HG02970 (cell line): Measurements from ENCODE around the gene RGS7.
"Not testable (repeated sequence)": the region's sequence is repeated elsewhere in the genome, so short reads cannot be mapped to it uniquely, and the experiment has no call there.

Experiments used
- ATAC-seq: cut with Tn5 transposase; IDR thresholded peaks from one replicate; pipeline ENCODE4 v1.9.1; 2021; ENCODE audit warnings: mild to moderate bottlenecking, moderate library complexity, moderate number of reproducible peaks; ENCODE audit not compliant: unreplicated experiment, low FRiP score

RGS7 gene

GRCh38 chr1:240947438-240948224, 409.4 kb downstream of the RGS7 start:
- no peak for ATAC-seq

- no peak for ATAC-seq
Observed at GRCh38 chr1:240946926-240947325, 410.1 kb downstream of the RGS7 start.

DNA sequence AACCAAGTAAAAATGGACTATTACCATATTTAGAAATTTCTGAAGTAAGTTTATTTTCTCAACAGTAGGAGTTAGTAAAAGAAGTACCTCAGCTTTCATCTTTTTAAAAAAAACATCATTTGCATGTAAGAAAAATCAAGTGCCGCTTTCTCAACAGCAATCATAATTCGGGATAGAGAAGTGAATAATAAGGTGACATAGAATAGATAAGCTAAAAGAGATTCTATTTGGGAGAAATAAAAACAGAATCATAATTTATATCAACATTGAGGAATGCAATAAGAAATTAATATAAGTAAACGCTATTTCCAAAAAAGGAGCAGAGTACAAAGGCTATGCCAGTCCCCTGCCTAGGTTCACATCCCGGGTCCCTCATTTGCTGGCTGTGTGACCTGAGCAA, 414.1 kb downstream of the RGS7 start:
- no peak for ATAC-seq

DNA sequence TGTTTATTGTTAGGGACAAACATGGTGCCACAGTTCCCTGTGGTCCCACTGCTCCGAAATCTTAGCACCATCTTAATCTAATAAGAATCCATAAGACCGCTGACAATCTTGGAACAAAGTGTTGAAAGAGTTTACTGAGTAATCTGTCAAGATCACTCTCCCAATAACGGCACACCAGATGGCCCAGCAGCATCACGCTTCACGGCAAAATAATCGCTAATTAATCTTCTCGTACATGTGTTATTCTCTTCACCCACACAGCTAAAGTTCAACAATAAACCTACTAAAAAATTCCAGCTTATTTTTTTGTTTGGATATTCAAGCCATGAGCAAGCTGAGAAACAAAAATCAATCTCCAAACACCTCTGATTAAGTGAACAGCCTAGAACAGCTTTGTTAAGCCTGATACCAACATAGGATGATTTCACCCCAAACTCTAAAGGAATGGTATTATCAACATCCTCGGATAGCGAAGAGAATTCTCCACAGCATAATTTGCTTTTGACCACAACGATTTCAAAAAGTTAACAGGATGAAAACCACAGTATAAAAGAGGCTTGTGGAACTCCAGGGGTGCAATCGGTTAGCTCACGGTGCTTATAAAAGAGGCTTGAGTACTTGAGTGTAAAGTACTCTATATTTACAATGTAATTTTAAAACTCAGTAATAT, 415.2 kb downstream of the RGS7 start:
- no peak for ATAC-seq

DNA sequence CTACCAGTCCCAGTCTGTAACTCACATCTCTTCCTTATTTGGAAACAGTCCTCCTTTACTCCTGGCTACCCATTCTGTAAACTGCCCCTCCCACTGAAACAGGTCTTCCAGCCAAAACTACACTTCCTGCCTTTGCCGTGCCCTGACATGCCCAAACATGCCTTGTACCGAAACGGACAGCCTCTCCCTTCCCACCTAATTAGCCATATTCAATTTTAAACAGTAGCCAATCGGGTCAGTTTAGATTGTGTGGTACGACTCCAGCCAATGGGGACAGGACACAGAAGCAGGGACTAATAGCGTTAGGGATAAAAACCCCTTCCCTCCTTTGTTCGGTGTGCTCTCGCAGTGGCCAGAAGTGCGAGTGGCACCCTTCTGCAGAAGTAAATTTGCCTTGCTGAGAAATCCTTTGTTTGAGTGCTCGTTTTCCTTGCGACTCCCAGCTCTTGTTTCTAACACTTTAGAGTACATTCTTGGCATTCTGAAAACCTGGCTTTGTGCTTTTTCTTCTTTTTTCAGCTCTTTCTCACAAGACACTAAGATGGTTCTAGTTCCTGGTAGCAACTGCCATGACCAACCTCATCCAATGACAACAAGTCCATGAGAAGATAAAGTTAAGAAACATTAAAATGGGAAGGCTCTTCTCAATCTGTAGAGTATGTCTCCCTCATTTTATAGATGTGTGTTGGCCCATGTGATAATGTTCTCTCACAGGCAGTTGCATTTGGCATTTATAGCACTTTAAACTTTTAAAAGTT, 419.9 kb downstream of the RGS7 start:
- ATAC-seq, result no peak

GRCh38 chr1:240935920-240936319, 421.1 kb downstream of the RGS7 start:
- no peak for ATAC-seq

GRCh38 chr1:240931031-240931430, 426.0 kb downstream of the RGS7 start:
- ATAC-seq, result no peak

GRCh38 chr1:240928265-240928664, 428.7 kb downstream of the RGS7 start:
- no peak for ATAC-seq

GRCh38 chr1:240927821-240928220, 429.2 kb downstream of the RGS7 start:
- ATAC-seq, result no peak

DNA sequence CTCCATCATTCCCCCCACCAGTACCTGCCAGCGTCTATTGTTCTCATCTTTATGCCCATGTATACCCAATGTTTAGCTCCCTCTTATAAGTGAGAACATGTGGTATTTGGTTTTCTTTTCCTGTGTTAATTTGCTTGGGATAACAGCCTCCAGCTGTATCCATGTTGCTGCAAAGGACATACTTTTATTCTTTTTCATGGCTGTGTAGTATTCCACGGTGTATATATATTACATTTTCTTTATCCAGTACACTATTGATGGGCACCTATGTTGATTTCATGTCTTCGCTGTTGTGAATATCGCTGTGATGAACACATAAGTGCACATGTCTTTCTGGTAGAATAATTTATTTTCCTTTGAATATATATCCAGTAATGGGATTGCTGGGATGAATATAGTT, 431.7 kb downstream of the RGS7 start:
- ATAC-seq, result no peak

DNA sequence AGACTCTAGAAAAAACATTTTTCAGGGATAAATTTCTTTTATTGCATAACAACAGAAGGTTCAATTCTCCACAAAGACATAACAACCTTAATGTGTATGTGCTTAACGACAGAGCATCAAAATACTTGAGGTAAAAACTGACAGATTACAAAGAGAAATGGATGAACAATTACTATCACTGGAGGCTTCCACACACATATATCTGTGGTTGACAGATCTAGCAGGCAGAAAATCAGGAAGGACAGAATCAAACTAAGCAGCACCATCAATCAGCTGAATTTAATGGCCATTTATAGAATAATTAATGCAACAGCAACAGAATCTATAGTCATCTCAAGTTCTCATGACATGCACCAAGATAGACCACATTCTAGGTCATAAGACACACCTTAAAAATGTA, 439.0 kb downstream of the RGS7 start:
- ATAC-seq, result no peak

DNA sequence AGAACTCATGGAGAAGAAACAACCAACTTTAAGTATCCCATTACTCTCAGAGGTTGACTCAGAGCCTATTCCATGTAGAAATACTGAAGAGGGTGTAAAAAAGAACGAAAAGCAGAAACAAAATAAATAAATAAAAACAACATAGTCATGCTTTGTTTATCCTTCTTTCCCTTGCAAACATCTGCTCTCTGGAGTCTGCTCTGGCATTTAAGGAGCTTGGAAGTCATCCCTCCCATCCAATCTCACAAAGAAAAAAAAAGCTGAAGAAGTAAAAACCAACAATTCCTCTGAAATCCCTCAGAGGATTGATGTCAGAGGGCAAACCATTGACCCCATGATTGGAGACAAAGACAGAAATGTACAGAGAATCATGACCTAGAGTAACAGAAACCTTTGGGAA, 442.5 kb downstream of the RGS7 start:
- ATAC-seq, result no peak

- no peak for ATAC-seq
Observed at GRCh38 chr1:240912821-240913220, 444.2 kb downstream of the RGS7 start.

- no peak for ATAC-seq
Observed at GRCh38 chr1:240909701-240910457, 447.1 kb downstream of the RGS7 start.

GRCh38 chr1:240906477-240906876, 450.5 kb downstream of the RGS7 start:
- ATAC-seq, result no peak

GRCh38 chr1:240905225-240905765, 451.7 kb downstream of the RGS7 start:
- no peak for ATAC-seq

GRCh38 chr1:240895424-240895823, 461.6 kb downstream of the RGS7 start:
- ATAC-seq, result not testable (repeated sequence)

DNA sequence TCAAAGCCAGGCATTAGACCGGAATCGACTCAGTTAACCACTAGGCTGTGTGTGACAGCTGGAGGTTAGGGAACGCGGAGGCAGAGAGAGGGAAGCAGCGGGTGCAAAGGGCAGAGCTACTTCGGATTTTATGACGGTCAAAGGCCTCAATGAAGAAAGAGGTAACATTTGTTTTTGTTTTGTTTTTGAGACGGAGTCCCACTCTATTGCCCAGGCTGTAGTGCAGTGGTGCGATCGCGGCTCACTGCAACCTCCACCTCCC, 468.3 kb downstream of the RGS7 start:
- ATAC-seq, result no peak

- no peak for ATAC-seq
Observed at GRCh38 chr1:240888039-240888786, 468.8 kb downstream of the RGS7 start.

GRCh38 chr1:240883490-240883889, 473.5 kb downstream of the RGS7 start:
- ATAC-seq, result no peak
